A673 (cell line): ENCODE results near the gene CDIPT. TPM values are rescaled to one million over a fixed set of nuclear protein-coding genes. Genes with fewer than 3 reads are reported as not detected.
A peak's percentile ranks its signal among the peaks of the same experiment; 100 is the strongest.

ENCODE experiments used
- BruUV-seq: library from RNA; stranded (reverse); fragments of 400-500 nt; replicated peaks from 2 replicates; lab custom pipeline; 2021; lab: Mats Ljungman, UMichigan
- CTCF ChIA-PET: fragments of 300-600 bp; sonication (Branson Sonifier 250); formaldehyde crosslinking; loops from one replicate; lab custom pipeline; 2022; ENCODE audit warnings: antibody characterized with exemption; lab: Charles Lee
- POLR2A ChIA-PET: fragments of 300-600 bp; sonication (Branson Sonifier 250); formaldehyde crosslinking; loops from one replicate; lab custom pipeline; 2022; ENCODE audit warnings: antibody characterized with exemption; ENCODE audit not compliant: low non-redundant PET; lab: Charles Lee
- DNase-seq: peaks from one replicate; pipeline ENCODE4 v3.0.0-alpha.2; 2015; ENCODE audit warnings: low spot score
- H3K27ac ChIP-seq: fragments of 200-600 bp; sonication (generic); 2 replicates; pipeline ENCODE4 v1.5.1; 2016; ENCODE audit warnings: mixed run types, low read depth, mild to moderate bottlenecking, mixed read lengths, antibody characterized with exemption, low read length; ENCODE audit not compliant: poor library complexity, severe bottlenecking
- H3K27me3 ChIP-seq: fragments of 200-600 bp; sonication (generic); replicated peaks from 2 replicates; pipeline ENCODE4 v1.6.1; 2017; ENCODE audit warnings: mixed run types, low read depth, mild to moderate bottlenecking, mixed read lengths, antibody characterized with exemption, low read length; ENCODE audit not compliant: insufficient read depth, poor library complexity
- H3K36me3 ChIP-seq: fragments of 200-600 bp; sonication (generic); 2 replicates; pipeline ENCODE4 v1.6.1; 2016; ENCODE audit warnings: mixed run types, mild to moderate bottlenecking, mixed read lengths, antibody characterized with exemption, low read length; ENCODE audit not compliant: insufficient read depth, poor library complexity, severe bottlenecking
- H3K4me1 ChIP-seq: fragments of 200-600 bp; sonication (generic); 2 replicates; pipeline ENCODE4 v1.6.1; 2017; ENCODE audit warnings: mixed run types, mild to moderate bottlenecking, mixed read lengths, antibody characterized with exemption, low read length; ENCODE audit not compliant: insufficient read depth, poor library complexity, severe bottlenecking
- H3K4me3 ChIP-seq: fragments of 200-600 bp; sonication (generic); 2 replicates; pipeline ENCODE4 v1.5.1; 2016; ENCODE audit warnings: low read depth, mixed run types, mild to moderate bottlenecking, mixed read lengths, low read length; ENCODE audit not compliant: poor library complexity, severe bottlenecking
- H3K9me3 ChIP-seq: fragments of 200-600 bp; sonication (generic); 2 replicates; pipeline ENCODE4 v1.6.1; 2016; ENCODE audit warnings: mixed run types, low read depth, mild to moderate bottlenecking, mixed read lengths, antibody characterized with exemption, low read length; ENCODE audit not compliant: poor library complexity, severe bottlenecking
- CTCF ChIP-seq: fragments of 300-800, 200-600 bp; sonication (generic); conservative IDR thresholded peaks from 2 replicates; pipeline ENCODE4 v1.5.1; 2017; ENCODE audit warnings: low read depth, mild to moderate bottlenecking, antibody characterized with exemption, low read length, moderate library complexity, mixed read lengths
- EZH2 ChIP-seq: fragments of 200-600 bp; sonication (generic); IDR thresholded peaks from 2 replicates; pipeline ENCODE4 v1.6.1; 2017; ENCODE audit warnings: borderline replicate concordance, low read depth, mild to moderate bottlenecking, mixed read lengths, antibody characterized with exemption, low read length; ENCODE audit not compliant: poor library complexity, severe bottlenecking
- intact Hi-C: fragments of 100-400 bp; cut with micrococcal nuclease; formaldehyde crosslinking; loops from one replicate; pipeline ENCODE4 v1.10.0; 2022; ENCODE audit not compliant: unreplicated experiment
- total RNA-seq: library from RNA; stranded (reverse); gene quantifications from 2 replicates; pipeline ENCODE4 v1.2.3, GENCODE V29; 2021

Gene CDIPT
- total RNA-seq, 1 experiment from 2014 or later = 51.7 TPM

- CTCF ChIA-PET = interaction anchor here (0.6 to 1.5 kb wide), 2 partner anchors 29 to 33 kb away, joined by 7 to 9 read pairs; no protein-coding TSS in a partner anchor
- intact Hi-C loops = no loop called here
- peak; percentile 94 for DNase-seq
- no TSS peak for BruUV-seq
- peak overlapping the region; percentile 21 for H3K27ac ChIP-seq
- H3K27me3 ChIP-seq = no peaks in the 10 kb centered on the region
- POLR2A ChIA-PET = interaction anchor here (0.5 kb wide), 2 partner anchors 180 to 522 kb away, joined by 4 to 5 read pairs; no protein-coding TSS in a partner anchor
- no peak for TF ChIP-seq EZH2
- no peak for TF ChIP-seq CTCF
- no peaks in the 10 kb centered on the region for H3K36me3 ChIP-seq
- peaks cover 15% of the 10 kb centered on the region for H3K4me1 ChIP-seq
- H3K9me3 ChIP-seq = no peaks in the 10 kb centered on the region
- peak overlapping the region; percentile 45 for H3K4me3 ChIP-seq
Observed at GRCh38 chr16:29877266-29877961, 14.4 kb upstream of the CDIPT start.

- Histone ChIP-seq H3K27ac (no peak overlapping the region), H3K27me3 (no peaks in the 10 kb centered on the region), H3K9me3 (no peaks in the 10 kb centered on the region), H3K4me1 (peaks cover 15% of the 10 kb centered on the region), H3K4me3 (peak overlapping the region; percentile 45), H3K36me3 (no peaks in the 10 kb centered on the region)
- TF ChIP-seq EZH2 = no peak
- no peak for TF ChIP-seq CTCF
- no TSS peak for BruUV-seq
- intact Hi-C loops = no loop called here
- ChIA-PET POLR2A (interaction anchor here (0.5 kb wide), 1 partner anchor 521 kb away, joined by 5 read pairs; no protein-coding TSS in a partner anchor), CTCF (interaction anchor here (1.5 kb wide), 1 partner anchor 28 kb away, joined by 7 read pairs; no protein-coding TSS in a partner anchor)
- no peak for DNase-seq
Observed at GRCh38 chr16:29876594-29877249, 13.7 kb upstream of the CDIPT start.

- CTCF ChIA-PET = no interaction called here
Observed at GRCh38 chr16:29876217-29876593, 13.2 kb upstream of the CDIPT start.

More at GRCh38 chr16:29876217-29876593, 13.2 kb upstream of the CDIPT start:
- no peak for DNase-seq
- intact Hi-C loops = no loop called here
- Histone ChIP-seq H3K4me3 (peak overlapping the region; percentile 45), H3K27me3 (no peaks in the 10 kb centered on the region), H3K36me3 (no peaks in the 10 kb centered on the region), H3K27ac (no peak overlapping the region), H3K4me1 (peaks cover 15% of the 10 kb centered on the region), H3K9me3 (no peaks in the 10 kb centered on the region)
- no TSS peak for BruUV-seq
- TF ChIP-seq CTCF = no peak
- TF ChIP-seq EZH2 = no peak
- POLR2A ChIA-PET = no interaction called here
